Sigmoid colon (tissue), 4 donors: Measurements from ENCODE around the gene CST1.
"Not testable (repeated sequence)": the region's sequence is repeated elsewhere in the genome, so short reads cannot be mapped to it uniquely, and the experiment has no call there.

Experiments
- EP300 ChIP-seq, 4 donors: sonication (generic); formaldehyde crosslinking; IDR thresholded peaks; one replicate each; pipeline ENCODE4 v1.6.1; 2017; ENCODE audit warnings: antibody characterized with exemption in 4 of 4
- POLR2A ChIP-seq, 2 donors: fragments of 450-650 bp; IDR thresholded peaks; one replicate each; pipeline ENCODE4 v1.6.1; 2016; ENCODE audit warnings: antibody characterized with exemption in 2 of 2, mild to moderate bottlenecking in 2 of 2, moderate library complexity in 2 of 2
- POLR2AphosphoS5 ChIP-seq, 4 donors: sonication (generic); formaldehyde crosslinking; IDR thresholded peaks; one replicate each; pipeline ENCODE4 v1.6.1; 2017; ENCODE audit warnings: antibody characterized with exemption in 4 of 4
- TF ChIP-seq, protein P1 (sequence below), 4 experiments: fragments of 450-650 bp in 3 of 4; fragments of 200-600 bp in 1 of 4; IDR thresholded peaks; one replicate each; pipeline ENCODE4 v1.5.1; 2016 to 2019; ENCODE audit warnings: antibody characterized with exemption in 4 of 4, mild to moderate bottlenecking in 3 of 4, moderate library complexity in 2 of 4

- TF ChIP-seq, protein P1, sequence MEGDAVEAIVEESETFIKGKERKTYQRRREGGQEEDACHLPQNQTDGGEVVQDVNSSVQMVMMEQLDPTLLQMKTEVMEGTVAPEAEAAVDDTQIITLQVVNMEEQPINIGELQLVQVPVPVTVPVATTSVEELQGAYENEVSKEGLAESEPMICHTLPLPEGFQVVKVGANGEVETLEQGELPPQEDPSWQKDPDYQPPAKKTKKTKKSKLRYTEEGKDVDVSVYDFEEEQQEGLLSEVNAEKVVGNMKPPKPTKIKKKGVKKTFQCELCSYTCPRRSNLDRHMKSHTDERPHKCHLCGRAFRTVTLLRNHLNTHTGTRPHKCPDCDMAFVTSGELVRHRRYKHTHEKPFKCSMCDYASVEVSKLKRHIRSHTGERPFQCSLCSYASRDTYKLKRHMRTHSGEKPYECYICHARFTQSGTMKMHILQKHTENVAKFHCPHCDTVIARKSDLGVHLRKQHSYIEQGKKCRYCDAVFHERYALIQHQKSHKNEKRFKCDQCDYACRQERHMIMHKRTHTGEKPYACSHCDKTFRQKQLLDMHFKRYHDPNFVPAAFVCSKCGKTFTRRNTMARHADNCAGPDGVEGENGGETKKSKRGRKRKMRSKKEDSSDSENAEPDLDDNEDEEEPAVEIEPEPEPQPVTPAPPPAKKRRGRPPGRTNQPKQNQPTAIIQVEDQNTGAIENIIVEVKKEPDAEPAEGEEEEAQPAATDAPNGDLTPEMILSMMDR (IDR thresholded peaks at IDR 0.05): not testable (repeated sequence)
- TF ChIP-seq POLR2AphosphoS5, POLR2A, EP300 (IDR thresholded peaks at IDR 0.05): not testable (repeated sequence)
These were observed 13.9 kb upstream of the CST1 start for GRCh38 chr20:23764630-23765029.
